Measurements from ENCODE around the gene CFL2. TPM values are rescaled to one million over a fixed set of nuclear protein-coding genes. Genes with fewer than 3 reads are reported as not detected.

Gene CFL2
- total RNA-seq, 2 donors from 2014 or later: 46.3 to 79.2 TPM

GRCh38 chr14:34693228-34693939 lies 21.0 kb downstream of the CFL2 start:
- no peaks in the 10 kb centered on the region for H3K9me3 ChIP-seq
- peak overlapping the region; percentile 12 to 18 for H3K4me3 ChIP-seq
- H3K27ac ChIP-seq: peak overlapping the region in 1 of 2 donors; percentile 32
- DNase-seq (ENCODE audit: low spot score): no peak
- H3K27me3 ChIP-seq (replicated peaks; ENCODE audit: insufficient read depth): no peaks in the 10 kb centered on the region
- no peaks in the 10 kb centered on the region for H3K4me1 ChIP-seq (replicated peaks)
- intact Hi-C loops (cut with DNase I): loop anchor here (10.0 kb wide), 2 partner anchors 59 to 431 kb away; partner anchors contain the start of genes PPP2R3C, PRORP and SNX6
- TF ChIP-seq POLR2A (IDR thresholded peaks at IDR 0.05) (no peak), POLR2AphosphoS5 (IDR thresholded peaks at IDR 0.05) (no peak)
- TF ChIP-seq, protein P1, sequence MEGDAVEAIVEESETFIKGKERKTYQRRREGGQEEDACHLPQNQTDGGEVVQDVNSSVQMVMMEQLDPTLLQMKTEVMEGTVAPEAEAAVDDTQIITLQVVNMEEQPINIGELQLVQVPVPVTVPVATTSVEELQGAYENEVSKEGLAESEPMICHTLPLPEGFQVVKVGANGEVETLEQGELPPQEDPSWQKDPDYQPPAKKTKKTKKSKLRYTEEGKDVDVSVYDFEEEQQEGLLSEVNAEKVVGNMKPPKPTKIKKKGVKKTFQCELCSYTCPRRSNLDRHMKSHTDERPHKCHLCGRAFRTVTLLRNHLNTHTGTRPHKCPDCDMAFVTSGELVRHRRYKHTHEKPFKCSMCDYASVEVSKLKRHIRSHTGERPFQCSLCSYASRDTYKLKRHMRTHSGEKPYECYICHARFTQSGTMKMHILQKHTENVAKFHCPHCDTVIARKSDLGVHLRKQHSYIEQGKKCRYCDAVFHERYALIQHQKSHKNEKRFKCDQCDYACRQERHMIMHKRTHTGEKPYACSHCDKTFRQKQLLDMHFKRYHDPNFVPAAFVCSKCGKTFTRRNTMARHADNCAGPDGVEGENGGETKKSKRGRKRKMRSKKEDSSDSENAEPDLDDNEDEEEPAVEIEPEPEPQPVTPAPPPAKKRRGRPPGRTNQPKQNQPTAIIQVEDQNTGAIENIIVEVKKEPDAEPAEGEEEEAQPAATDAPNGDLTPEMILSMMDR (IDR thresholded peaks at IDR 0.05): no peak
- 47% methylated on average over 17 of the region's 18 CpGs for WGBS
- H3K36me3 ChIP-seq: no peaks in the 10 kb centered on the region

DNA sequence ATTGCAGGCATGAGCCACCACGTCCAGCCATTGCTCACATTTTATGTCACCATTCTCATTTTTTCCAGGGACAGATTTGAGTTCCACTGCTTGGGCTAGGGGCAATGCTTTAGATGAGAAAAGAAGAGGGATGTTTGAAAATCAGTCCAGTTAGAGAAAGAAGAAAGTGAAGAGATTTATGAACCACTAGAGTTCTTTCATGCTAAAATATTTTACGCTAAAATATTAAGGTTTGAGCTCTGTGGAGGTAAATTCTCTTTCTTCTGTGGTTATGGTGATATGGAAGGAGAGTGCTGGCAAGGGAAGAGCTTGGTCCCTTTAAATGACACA lies 21.5 kb downstream of the CFL2 start:
- TF ChIP-seq POLR2A (IDR thresholded peaks at IDR 0.05) (no peak), POLR2AphosphoS5 (IDR thresholded peaks at IDR 0.05) (no peak)
- TF ChIP-seq, protein P1 (IDR thresholded peaks at IDR 0.05): no peak
- Histone ChIP-seq H3K9me3 (no peaks in the 10 kb centered on the region), H3K4me1 (replicated peaks) (no peaks in the 10 kb centered on the region), H3K4me3 (peak overlapping the region; percentile 12 to 18), H3K36me3 (no peaks in the 10 kb centered on the region), H3K27me3 (replicated peaks; ENCODE audit: insufficient read depth) (no peaks in the 10 kb centered on the region), H3K27ac (no peak overlapping the region)
- DNase-seq (ENCODE audit: low spot score): no peak
- WGBS: 69% methylated on average over 2 of the region's 2 CpGs
- intact Hi-C loops (cut with DNase I): loop anchor here (10.0 kb wide), 2 partner anchors 58 to 432 kb away; partner anchors contain the start of genes PPP2R3C, PRORP and SNX6

- intact Hi-C loops (cut with DNase I): loop anchor here (10.0 kb wide), 2 partner anchors 58 to 432 kb away; partner anchors contain the start of genes PPP2R3C, PRORP and SNX6
- DNase-seq (ENCODE audit: low spot score): no peak
- H3K9me3 ChIP-seq: no peaks in the 10 kb centered on the region
- TF ChIP-seq POLR2A (IDR thresholded peaks at IDR 0.05) (no peak), POLR2AphosphoS5 (IDR thresholded peaks at IDR 0.05) (no peak)
- TF ChIP-seq, protein P1 (IDR thresholded peaks at IDR 0.05): no peak
- no peak overlapping the region for H3K27ac ChIP-seq
- H3K36me3 ChIP-seq: no peaks in the 10 kb centered on the region
- H3K27me3 ChIP-seq (replicated peaks; ENCODE audit: insufficient read depth): no peaks in the 10 kb centered on the region
- H3K4me1 ChIP-seq (replicated peaks): no peaks in the 10 kb centered on the region
- 71% methylated on average over 4 of the region's 4 CpGs for WGBS
- no peak overlapping the region for H3K4me3 ChIP-seq
These were observed 22.0 kb downstream of the CFL2 start for GRCh38 chr14:34692348-34692747.

DNA sequence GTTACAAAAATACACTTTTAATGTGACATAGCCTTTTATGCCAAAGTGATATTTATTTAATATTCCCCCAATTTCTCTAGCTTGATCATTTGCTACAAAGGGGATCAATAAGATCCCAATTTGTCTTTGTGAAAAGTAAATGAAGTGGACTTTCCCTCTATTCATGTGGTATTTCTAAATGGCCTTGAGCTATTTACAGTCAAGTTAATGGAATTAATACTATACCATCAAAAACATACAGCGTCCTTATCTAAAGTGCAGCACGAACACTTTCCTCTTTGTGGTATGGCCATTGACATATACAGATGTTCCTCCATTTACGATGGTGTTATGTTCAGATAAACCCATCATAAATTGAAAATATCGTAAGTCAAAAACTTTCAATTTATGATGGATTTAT lies 23.2 kb downstream of the CFL2 start:
- Histone ChIP-seq H3K27ac (no peak overlapping the region), H3K4me3 (no peak overlapping the region), H3K9me3 (no peaks in the 10 kb centered on the region), H3K27me3 (replicated peaks; ENCODE audit: insufficient read depth) (no peaks in the 10 kb centered on the region), H3K36me3 (no peaks in the 10 kb centered on the region), H3K4me1 (replicated peaks) (no peaks in the 10 kb centered on the region)
- intact Hi-C loops (cut with DNase I): loop anchor here (10.0 kb wide), 2 partner anchors 56 to 434 kb away; partner anchors contain the start of genes PPP2R3C, PRORP and SNX6
- WGBS: 57% methylated on average over 4 of the region's 4 CpGs
- TF ChIP-seq, protein P1 (IDR thresholded peaks at IDR 0.05): no peak
- TF ChIP-seq POLR2A (IDR thresholded peaks at IDR 0.05) (no peak), POLR2AphosphoS5 (IDR thresholded peaks at IDR 0.05) (no peak)
- no peak for DNase-seq (ENCODE audit: low spot score)
